HG03060 (cell line): ENCODE measurements around the gene SOX18.

Source experiments
- ATAC-seq: cut with Tn5 transposase; IDR thresholded peaks from one replicate; pipeline ENCODE4 v1.9.1; 2021; ENCODE audit warnings: low read depth, moderate number of reproducible peaks; ENCODE audit not compliant: unreplicated experiment

Gene SOX18

GRCh38 chr20:64039293-64040160 is 9.9 kb downstream of the SOX18 start:
- ATAC-seq: no peak

GRCh38 chr20:64038565-64039292 is 10.7 kb downstream of the SOX18 start:
- no peak for ATAC-seq

DNA sequence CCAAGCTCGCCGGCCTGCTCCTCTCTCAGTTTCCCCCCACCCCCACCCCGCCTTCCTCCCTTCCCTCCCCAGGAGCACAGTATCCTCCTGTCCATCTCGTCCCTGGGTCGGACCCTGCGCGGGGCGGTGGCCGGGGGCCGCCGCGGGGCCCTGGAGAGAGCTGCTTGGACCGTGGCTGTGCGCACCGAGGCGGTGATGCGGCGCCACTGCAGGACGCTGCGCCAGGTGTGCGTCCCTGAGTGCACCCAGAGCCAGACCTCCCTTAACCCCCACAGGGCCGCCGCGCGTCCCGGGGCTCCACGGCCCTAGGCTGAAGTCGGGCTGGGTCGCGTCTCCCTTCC is 11.2 kb downstream of the SOX18 start:
- ATAC-seq: no peak

DNA sequence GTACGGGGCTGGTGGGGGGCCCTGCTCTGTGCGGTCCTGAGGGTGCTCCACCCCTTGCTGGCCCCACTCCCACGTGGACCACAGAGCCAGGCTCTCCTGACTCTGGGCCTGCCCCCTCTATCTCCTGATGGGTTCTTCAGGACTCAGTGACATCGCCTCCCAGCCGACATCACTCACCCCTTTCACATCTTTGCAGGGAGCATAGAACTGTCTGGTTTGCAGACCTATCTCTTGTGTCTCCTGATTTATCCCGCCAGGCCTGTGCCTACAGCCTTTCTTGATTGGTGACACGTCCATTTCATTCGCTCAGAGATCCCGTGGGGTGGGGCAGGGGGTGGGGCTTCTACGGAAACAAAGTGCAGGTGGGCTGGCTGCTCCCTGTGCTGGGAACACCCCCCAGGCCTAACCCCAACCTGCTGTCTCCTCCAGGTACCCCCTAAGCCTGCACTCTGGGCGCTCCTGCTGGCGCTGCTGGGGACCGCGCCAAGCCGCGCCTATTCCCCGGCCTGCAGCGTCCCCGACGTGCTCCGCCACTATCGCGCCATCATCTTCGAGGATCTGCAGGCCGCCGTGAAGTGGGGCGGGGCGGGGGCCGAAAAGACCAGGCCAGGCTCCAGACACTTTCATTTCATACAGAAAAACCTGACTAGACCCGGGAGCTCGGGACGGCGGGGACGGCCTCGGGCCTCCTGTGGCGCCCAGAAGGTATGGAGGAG is 11.8 kb downstream of the SOX18 start:
- no peak for ATAC-seq

DNA sequence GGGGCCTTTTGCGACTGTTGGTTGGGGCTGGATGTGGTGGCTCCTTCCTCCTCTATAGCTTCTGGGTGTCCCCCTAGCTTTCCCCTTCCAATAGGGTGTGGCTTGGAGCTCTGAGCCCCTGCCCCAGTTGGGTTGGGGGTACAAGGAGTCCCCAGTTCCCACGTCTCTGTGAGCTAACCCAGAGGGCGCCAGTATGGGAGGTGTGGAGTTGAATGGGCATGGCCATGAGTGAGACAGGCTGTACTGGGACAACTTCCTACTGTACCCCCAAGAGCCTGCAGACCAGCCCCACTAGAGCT is 12.3 kb downstream of the SOX18 start:
- no peak for ATAC-seq

GRCh38 chr20:64036346-64037198 is 12.9 kb downstream of the SOX18 start:
- ATAC-seq: no peak

DNA sequence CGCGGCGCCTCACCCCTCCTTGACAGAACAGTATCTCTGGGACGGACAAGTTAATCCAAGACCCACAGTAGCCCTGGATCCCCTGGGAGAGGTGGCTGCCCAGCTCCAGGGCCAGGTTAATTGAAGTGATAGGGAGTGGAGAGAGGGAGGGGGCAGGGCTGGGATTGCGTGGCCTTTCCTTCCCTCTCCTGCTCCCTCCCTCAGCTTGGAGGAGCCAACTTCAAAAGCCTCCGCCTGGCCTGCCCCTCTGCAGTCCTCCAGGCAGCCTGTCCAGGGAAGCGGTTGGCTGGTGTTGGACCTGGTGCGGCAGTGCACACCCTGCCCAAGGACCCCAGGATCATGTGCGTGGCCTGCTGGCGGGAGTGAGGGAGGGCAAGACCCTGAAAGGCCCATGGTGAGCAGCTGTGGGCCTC is 13.5 kb downstream of the SOX18 start, which contains the start of gene C20orf204:
TSS of gene C20orf204 (plus strand) at position 250 of the 413 bp plus-strand sequence. CDS start at position 392, 142 bp downstream.
- no peak for ATAC-seq

GRCh38 chr20:64035066-64035932 is 14.1 kb downstream of the SOX18 start:
- ATAC-seq: no peak

GRCh38 chr20:64033981-64034493 is 15.4 kb downstream of the SOX18 start:
- ATAC-seq: no peak

DNA sequence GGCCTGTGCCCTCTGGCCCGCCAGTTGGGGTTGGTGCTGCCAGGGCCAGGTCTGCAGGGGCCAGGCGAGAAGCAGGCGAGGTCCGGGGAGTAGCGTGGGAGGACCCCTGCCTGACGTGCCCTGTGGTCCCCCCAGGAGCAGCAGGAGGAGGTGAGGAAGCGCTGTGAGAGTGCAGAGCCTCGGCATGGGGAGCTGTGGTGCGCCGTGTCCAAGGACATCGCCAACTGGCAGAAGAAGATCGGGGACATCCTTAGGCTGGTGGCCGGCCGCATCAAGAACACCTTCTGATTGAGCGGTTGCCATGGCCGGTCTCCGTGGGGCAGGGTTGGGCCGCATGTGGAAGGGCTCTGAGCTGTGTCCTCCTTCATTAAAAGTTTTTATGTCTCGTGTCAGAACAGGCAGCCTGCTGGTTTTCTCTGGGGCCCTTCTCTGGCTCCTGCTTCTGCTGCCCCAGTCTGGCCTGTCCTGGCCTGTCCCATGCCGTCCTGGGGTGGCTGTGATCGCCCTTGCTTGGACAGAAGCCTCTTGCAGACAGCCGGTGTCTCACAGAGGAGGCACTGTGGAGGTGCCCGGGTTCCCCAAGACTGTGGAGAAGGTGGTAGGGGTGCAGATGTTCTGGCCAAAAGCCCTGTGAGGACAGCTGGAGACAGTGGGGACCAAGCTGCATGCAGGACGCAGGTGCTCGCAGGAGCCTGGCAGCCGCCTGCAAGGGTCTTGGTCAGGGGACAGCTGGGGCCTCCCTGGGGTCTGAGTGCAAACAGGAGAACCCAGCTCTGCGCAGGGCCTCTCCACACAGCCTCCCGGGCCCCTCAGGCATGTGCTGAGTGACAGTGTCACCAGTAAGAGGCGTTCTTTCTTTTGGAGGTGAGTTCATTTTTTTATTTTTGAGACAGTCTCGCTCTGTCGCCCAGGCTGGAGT is 16.5 kb downstream of the SOX18 start:
- ATAC-seq: no peak

GRCh38 chr20:64031822-64032314 is 17.6 kb downstream of the SOX18 start:
- no peak for ATAC-seq

DNA sequence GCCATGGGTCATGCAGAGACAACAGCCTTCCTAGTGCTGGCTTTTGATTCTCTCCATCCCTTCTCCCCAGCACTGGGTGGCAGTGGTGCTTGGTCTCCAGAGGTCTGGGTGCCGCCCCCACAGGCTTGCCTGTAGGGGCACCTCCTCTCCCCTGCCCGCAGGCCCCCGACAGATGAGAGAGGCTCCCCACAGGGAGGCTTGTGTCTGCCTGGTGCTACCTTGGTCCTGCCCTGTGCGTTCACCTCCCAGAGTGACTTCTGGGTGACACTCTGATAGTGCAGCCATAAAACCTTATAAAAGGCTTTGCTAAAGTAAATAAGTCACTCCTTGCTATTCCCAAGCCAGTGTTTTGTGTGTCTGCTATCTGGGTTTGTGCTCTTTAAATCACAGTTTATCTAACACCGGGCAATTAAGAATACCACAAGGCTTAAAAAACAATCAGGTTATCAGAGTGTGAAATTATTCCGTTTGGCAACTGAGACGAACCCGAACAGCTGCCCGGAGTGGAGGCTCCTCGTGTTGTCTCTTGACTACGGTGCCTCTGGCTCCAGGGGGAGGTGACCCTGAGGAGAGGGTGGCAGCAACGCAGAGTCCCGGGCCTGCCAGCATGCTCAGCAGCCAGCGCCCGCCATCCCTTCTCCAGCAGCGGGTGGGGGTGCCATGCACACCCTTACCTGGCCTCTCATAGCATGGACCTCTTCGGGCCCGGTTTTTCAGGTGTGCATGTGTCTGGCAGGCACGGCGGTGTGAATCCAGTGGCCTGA is 18.9 kb downstream of the SOX18 start:
- ATAC-seq: no peak

- no peak for ATAC-seq
These were observed 19.9 kb downstream of the SOX18 start for GRCh38 chr20:64029293-64030117.

DNA sequence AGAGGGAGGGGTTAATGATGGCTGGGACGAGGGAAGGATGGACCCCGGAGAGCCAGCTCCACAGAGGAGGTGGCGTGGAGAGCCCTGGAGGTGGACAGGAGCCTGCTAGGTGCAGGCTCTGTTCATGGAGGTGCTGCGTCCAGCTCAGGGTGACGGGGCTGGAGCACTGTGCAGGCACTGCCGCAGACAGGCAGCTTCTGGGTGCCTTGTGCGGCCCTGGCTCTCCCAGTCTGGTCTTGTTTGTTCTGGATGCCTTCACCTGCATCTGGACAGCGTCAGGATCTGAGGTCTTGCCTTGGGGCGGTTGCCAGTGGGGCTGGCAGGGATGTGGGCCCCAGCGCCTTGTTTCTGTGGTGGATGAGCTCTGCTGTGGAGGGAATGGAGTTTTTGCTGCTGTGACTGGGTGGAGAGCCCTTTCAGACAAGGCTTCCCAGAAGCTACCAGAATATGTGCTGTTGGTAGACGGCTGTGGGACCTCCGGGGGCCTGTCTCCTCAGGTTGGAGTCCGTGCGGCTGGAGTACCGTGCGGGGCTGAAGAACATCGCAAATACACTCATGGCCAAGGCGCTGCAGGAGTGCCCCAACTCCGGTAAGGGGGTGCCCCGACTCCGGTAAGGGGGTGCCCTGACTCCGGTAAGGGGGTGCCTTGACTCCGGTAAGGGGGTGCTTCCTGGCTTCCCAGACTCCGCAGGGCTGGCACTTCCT is 21.3 kb downstream of the SOX18 start:
- no peak for ATAC-seq

DNA sequence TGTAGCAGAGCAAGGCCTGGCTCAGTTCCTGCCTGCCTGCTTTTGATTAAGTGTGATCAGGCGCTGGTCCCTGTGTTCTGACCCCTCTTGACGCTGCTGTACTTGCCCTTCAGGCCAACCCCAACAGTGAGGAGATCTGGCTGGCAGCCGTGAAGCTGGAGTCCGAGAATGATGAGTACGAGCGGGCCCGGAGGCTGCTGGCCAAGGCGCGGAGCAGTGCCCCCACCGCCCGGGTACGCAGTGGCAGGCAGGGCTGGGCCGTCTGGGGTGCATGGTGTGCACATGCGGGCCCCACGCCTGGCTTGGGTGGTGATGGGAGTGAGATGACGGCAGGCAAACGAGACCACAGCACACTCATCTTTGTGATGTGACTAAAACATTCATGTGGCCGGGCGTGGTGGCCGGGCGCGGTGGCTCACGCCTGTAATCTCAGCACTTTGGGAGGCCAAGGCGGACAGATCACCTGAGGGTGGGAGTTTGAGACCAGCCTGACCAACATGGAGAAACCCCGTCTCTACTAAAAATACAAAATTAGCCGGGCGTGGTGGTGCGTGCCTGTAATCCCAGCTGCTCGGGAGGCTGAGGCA is 23.5 kb downstream of the SOX18 start:
- no peak for ATAC-seq
